ENCODE data around the gene SARS1.

The SARS1 gene

GRCh38 chr1:109225308-109225707 is 11.6 kb downstream of the SARS1 start:
- DNase-seq (ENCODE audit: low spot score in 2 of 2): peak; percentile 62 to 91
- peaks cover 40% of the 10 kb centered on the region for H3K36me3 ChIP-seq (replicated peaks)
- H3K4me3 ChIP-seq: no peak overlapping the region
- in situ Hi-C loops (cut with MboI; ENCODE audit: low sequenced_read_pairs): no loop called here
- peaks cover 50% of the 10 kb centered on the region for H3K4me1 ChIP-seq
- H3K27me3 ChIP-seq (ENCODE audit: low read depth): no peaks in the 10 kb centered on the region
- no peaks in the 10 kb centered on the region; the same call in 1 of the 2 replicates for H3K9me3 ChIP-seq

GRCh38 chr1:109225711-109226445 is 12.2 kb downstream of the SARS1 start:
- peaks cover 46% of the 10 kb centered on the region for H3K36me3 ChIP-seq (replicated peaks)
- in situ Hi-C loops (cut with MboI; ENCODE audit: low sequenced_read_pairs): no loop called here
- no peaks in the 10 kb centered on the region; the same call in 1 of the 2 replicates for H3K9me3 ChIP-seq
- DNase-seq (ENCODE audit: low spot score in 2 of 2): no peak
- no peaks in the 10 kb centered on the region for H3K27me3 ChIP-seq (ENCODE audit: low read depth)
- H3K4me3 ChIP-seq: no peak overlapping the region
- H3K4me1 ChIP-seq: peaks cover 53% of the 10 kb centered on the region

- peaks cover 57% of the 10 kb centered on the region for H3K36me3 ChIP-seq (replicated peaks)
- no peaks in the 10 kb centered on the region for H3K9me3 ChIP-seq
- in situ Hi-C loops (cut with MboI; ENCODE audit: low sequenced_read_pairs): no loop called here
- H3K4me1 ChIP-seq: peaks cover 53% of the 10 kb centered on the region
- DNase-seq (ENCODE audit: low spot score in 2 of 2): no peak
- no peak overlapping the region for H3K4me3 ChIP-seq
- H3K27me3 ChIP-seq (ENCODE audit: low read depth): no peaks in the 10 kb centered on the region
Measured at GRCh38 chr1:109228167-109228566, 14.4 kb downstream of the SARS1 start.

GRCh38 chr1:109229531-109230127 is 15.9 kb downstream of the SARS1 start:
- Histone ChIP-seq H3K4me1 (peaks cover 45% of the 10 kb centered on the region), H3K36me3 (replicated peaks) (peaks cover 60% of the 10 kb centered on the region), H3K27me3 (ENCODE audit: low read depth) (no peaks in the 10 kb centered on the region), H3K9me3 (no peaks in the 10 kb centered on the region), H3K4me3 (no peak overlapping the region)
- in situ Hi-C loops (cut with MboI; ENCODE audit: low sequenced_read_pairs): no loop called here
- DNase-seq (ENCODE audit: low spot score in 2 of 2): peak; percentile 95 to 99

- no peaks in the 10 kb centered on the region for H3K27me3 ChIP-seq (ENCODE audit: low read depth)
- H3K4me1 ChIP-seq: peaks cover 34% of the 10 kb centered on the region
- no peak overlapping the region for H3K4me3 ChIP-seq
- H3K9me3 ChIP-seq: no peaks in the 10 kb centered on the region
- in situ Hi-C loops (cut with MboI; ENCODE audit: low sequenced_read_pairs): no loop called here
- DNase-seq (ENCODE audit: low spot score in 2 of 2): no peak
- H3K36me3 ChIP-seq (replicated peaks): peaks cover 75% of the 10 kb centered on the region
Measured at GRCh38 chr1:109231066-109231465, 17.3 kb downstream of the SARS1 start.

GRCh38 chr1:109235137-109235536 is 21.4 kb downstream of the SARS1 start:
- no peak overlapping the region for H3K4me3 ChIP-seq
- no peak for DNase-seq (ENCODE audit: low spot score in 2 of 2)
- no peaks in the 10 kb centered on the region for H3K27me3 ChIP-seq (ENCODE audit: low read depth)
- no peaks in the 10 kb centered on the region for H3K9me3 ChIP-seq
- in situ Hi-C loops (cut with MboI; ENCODE audit: low sequenced_read_pairs): no loop called here
- peaks cover 92% of the 10 kb centered on the region for H3K36me3 ChIP-seq (replicated peaks)
- peaks cover 5% of the 10 kb centered on the region for H3K4me1 ChIP-seq

- H3K36me3 ChIP-seq (replicated peaks): peaks cover 69% of the 10 kb centered on the region
- H3K27me3 ChIP-seq (ENCODE audit: low read depth): no peaks in the 10 kb centered on the region
- no peaks in the 10 kb centered on the region for H3K9me3 ChIP-seq
- no peak for DNase-seq (ENCODE audit: low spot score in 2 of 2)
- no peak overlapping the region for H3K4me3 ChIP-seq
- H3K4me1 ChIP-seq: peaks cover 5% of the 10 kb centered on the region; the same call in 1 of the 2 replicates
- in situ Hi-C loops (cut with MboI; ENCODE audit: low sequenced_read_pairs): no loop called here
Measured at GRCh38 chr1:109237512-109237911, 23.8 kb downstream of the SARS1 start.

- no peak for DNase-seq (ENCODE audit: low spot score in 2 of 2)
- Histone ChIP-seq H3K27me3 (ENCODE audit: low read depth) (no peaks in the 10 kb centered on the region), H3K9me3 (no peaks in the 10 kb centered on the region), H3K4me1 (peaks cover 5% of the 10 kb centered on the region; the same call in 1 of the 2 replicates), H3K4me3 (no peak overlapping the region), H3K36me3 (replicated peaks) (peaks cover 60% of the 10 kb centered on the region)
- in situ Hi-C loops (cut with MboI; ENCODE audit: low sequenced_read_pairs): no loop called here
Measured at GRCh38 chr1:109238382-109238781, 24.7 kb downstream of the SARS1 start.

- Histone ChIP-seq H3K4me3 (no peak overlapping the region), H3K27me3 (ENCODE audit: low read depth) (no peaks in the 10 kb centered on the region), H3K36me3 (replicated peaks) (peaks cover 58% of the 10 kb centered on the region), H3K9me3 (no peaks in the 10 kb centered on the region), H3K4me1 (peaks cover 5% of the 10 kb centered on the region; the same call in 1 of the 2 replicates)
- DNase-seq (ENCODE audit: low spot score in 2 of 2): no peak
- in situ Hi-C loops (cut with MboI; ENCODE audit: low sequenced_read_pairs): no loop called here
Measured at GRCh38 chr1:109239047-109239408, 25.3 kb downstream of the SARS1 start.

- H3K9me3 ChIP-seq: no peaks in the 10 kb centered on the region
- no peak overlapping the region for H3K4me3 ChIP-seq
- no peaks in the 10 kb centered on the region for H3K27me3 ChIP-seq (ENCODE audit: low read depth)
- in situ Hi-C loops (cut with MboI; ENCODE audit: low sequenced_read_pairs): no loop called here
- peaks cover 53% of the 10 kb centered on the region for H3K36me3 ChIP-seq (replicated peaks)
- peaks cover 5% of the 10 kb centered on the region; the same call in 1 of the 2 replicates for H3K4me1 ChIP-seq
- peak; percentile 52 to 73 for DNase-seq (ENCODE audit: low spot score in 2 of 2)
Measured at GRCh38 chr1:109239409-109240068, 25.8 kb downstream of the SARS1 start.

- peak in 1 of 2 experiments; percentile 65 for DNase-seq (ENCODE audit: low spot score in 2 of 2)
- Histone ChIP-seq H3K4me3 (no peak overlapping the region), H3K36me3 (replicated peaks) (peaks cover 44% of the 10 kb centered on the region), H3K9me3 (no peaks in the 10 kb centered on the region), H3K4me1 (peaks cover 5% of the 10 kb centered on the region; the same call in 1 of the 2 replicates), H3K27me3 (ENCODE audit: low read depth) (no peaks in the 10 kb centered on the region)
- in situ Hi-C loops (cut with MboI; ENCODE audit: low sequenced_read_pairs): no loop called here
Measured at GRCh38 chr1:109240158-109241152, 26.7 kb downstream of the SARS1 start.

- H3K9me3 ChIP-seq: no peaks in the 10 kb centered on the region
- no peak overlapping the region for H3K4me3 ChIP-seq
- peaks cover 5% of the 10 kb centered on the region; the same call in 1 of the 2 replicates for H3K4me1 ChIP-seq
- no peaks in the 10 kb centered on the region for H3K27me3 ChIP-seq (ENCODE audit: low read depth)
- H3K36me3 ChIP-seq (replicated peaks): peaks cover 35% of the 10 kb centered on the region
- in situ Hi-C loops (cut with MboI; ENCODE audit: low sequenced_read_pairs): no loop called here
- no peak for DNase-seq (ENCODE audit: low spot score in 2 of 2)
Measured at GRCh38 chr1:109241344-109241743, 27.6 kb downstream of the SARS1 start.

- Histone ChIP-seq H3K36me3 (replicated peaks) (peaks cover 29% of the 10 kb centered on the region), H3K4me1 (peaks cover 5% of the 10 kb centered on the region; the same call in 1 of the 2 replicates), H3K27me3 (ENCODE audit: low read depth) (no peaks in the 10 kb centered on the region), H3K4me3 (no peak overlapping the region), H3K9me3 (no peaks in the 10 kb centered on the region)
- DNase-seq (ENCODE audit: low spot score in 2 of 2): no peak
- in situ Hi-C loops (cut with MboI; ENCODE audit: low sequenced_read_pairs): no loop called here
Measured at GRCh38 chr1:109241841-109242345, 28.2 kb downstream of the SARS1 start.
